Natural killer cell (primary cell): ENCODE measurements around the gene TAT. TPM values are rescaled to one million over a fixed set of nuclear protein-coding genes. Genes with fewer than 3 reads are reported as not detected.
A peak's percentile ranks its signal among the peaks of the same experiment; 100 is the strongest.
"Not testable (repeated sequence)": the region's sequence is repeated elsewhere in the genome, so short reads cannot be mapped to it uniquely, and the experiment has no call there.

Experiments used
- ATAC-seq, 3 donors: fragments of 150-1000 bp in 2 of 3; fragments of 200-7000 bp in 1 of 3; cut with Tn5 transposase; 1 replicate in 1 of 3; 2 replicates in 2 of 3; pipeline ENCODE4 v1.10.0; 2021; ENCODE audit warnings: mild to moderate bottlenecking in 2 of 3, moderate library complexity in 2 of 3
- DNase-seq, 2 donors: peaks; one replicate each; pipeline versions ENCODE4 v3.0.0 to v3.0.0-alpha.2; 2013 to 2021; ENCODE audit warnings: mixed read lengths in 1 of 2
- H3K27ac ChIP-seq: one replicate; pipeline ENCODE4 v1.5.1; 2013; ENCODE audit warnings: mild to moderate bottlenecking, low read length
- H3K27me3 ChIP-seq: one replicate; pipeline ENCODE4 v1.6.1; 2013; ENCODE audit warnings: low read length; ENCODE audit not compliant: control insufficient read depth, insufficient read depth
- H3K36me3 ChIP-seq: one replicate; pipeline ENCODE4 v1.6.1; 2013; ENCODE audit warnings: low read length; ENCODE audit not compliant: control insufficient read depth, insufficient read depth
- H3K4me1 ChIP-seq: one replicate; pipeline ENCODE4 v1.6.1; 2013; ENCODE audit warnings: low read length; ENCODE audit not compliant: control insufficient read depth, insufficient read depth
- H3K4me3 ChIP-seq: one replicate; pipeline ENCODE4 v1.5.1; 2013; ENCODE audit warnings: low read length
- H3K9me3 ChIP-seq: one replicate; pipeline ENCODE4 v1.6.1; 2013; ENCODE audit warnings: low read length; ENCODE audit not compliant: control insufficient read depth, insufficient read depth
- H3K27ac Mint-ChIP-seq, 2 donors: one replicate each; pipeline ENCODE4 v1.8.0; 2022; ENCODE audit warnings: mild to moderate bottlenecking in 2 of 2, mixed read lengths in 2 of 2, moderate library complexity in 1 of 2
- H3K27me3 Mint-ChIP-seq, 2 donors: one replicate each; pipeline ENCODE4 v1.8.0; 2022; ENCODE audit warnings: low read depth in 2 of 2, mixed read lengths in 2 of 2
- H3K36me3 Mint-ChIP-seq: one replicate; pipeline ENCODE4 v1.8.0; 2022; ENCODE audit warnings: mixed read lengths
- H3K4me1 Mint-ChIP-seq, 2 donors: one replicate each; pipeline ENCODE4 v1.8.0; 2022; ENCODE audit warnings: mixed read lengths in 2 of 2
- H3K4me3 Mint-ChIP-seq: one replicate; pipeline ENCODE4 v1.8.0; 2022; ENCODE audit warnings: mild to moderate bottlenecking, moderate library complexity, mixed read lengths
- H3K9me3 Mint-ChIP-seq, 2 donors: one replicate each; pipeline ENCODE4 v1.8.0; 2022; ENCODE audit warnings: mixed read lengths in 2 of 2
- WGBS: methylation state at CpG from one replicate; pipeline ENCODE4 v1.1.7; 2013; ENCODE audit warnings: missing lambda C conversion rate; ENCODE audit not compliant: insufficient coverage; 5-methylcytosine and 5-hydroxymethylcytosine counted together
- intact Hi-C: fragments of 100-400 bp; cut with micrococcal nuclease; formaldehyde crosslinking; loops from one replicate; pipeline ENCODE4 v1.14.2; 2022
- total RNA-seq, 4 donors: library from RNA; stranded (reverse); fragments of 120-200 nt in 1 of 4; gene quantifications; one replicate each; pipeline versions ENCODE4 v1.2.3 to v1.2.4, GENCODE V29; 2013 to 2022
- TF ChIP-seq, protein P1 (sequence below): fragments of 200-600 bp; IDR thresholded peaks from one replicate; pipeline ENCODE4 v1.8.0; 2022; ENCODE audit warnings: antibody characterized with exemption

The TAT gene
- total RNA-seq, 3 donors from 2014 or later (not counting 1 experiment from before 2014, with no cell fraction given): not detected

DNA sequence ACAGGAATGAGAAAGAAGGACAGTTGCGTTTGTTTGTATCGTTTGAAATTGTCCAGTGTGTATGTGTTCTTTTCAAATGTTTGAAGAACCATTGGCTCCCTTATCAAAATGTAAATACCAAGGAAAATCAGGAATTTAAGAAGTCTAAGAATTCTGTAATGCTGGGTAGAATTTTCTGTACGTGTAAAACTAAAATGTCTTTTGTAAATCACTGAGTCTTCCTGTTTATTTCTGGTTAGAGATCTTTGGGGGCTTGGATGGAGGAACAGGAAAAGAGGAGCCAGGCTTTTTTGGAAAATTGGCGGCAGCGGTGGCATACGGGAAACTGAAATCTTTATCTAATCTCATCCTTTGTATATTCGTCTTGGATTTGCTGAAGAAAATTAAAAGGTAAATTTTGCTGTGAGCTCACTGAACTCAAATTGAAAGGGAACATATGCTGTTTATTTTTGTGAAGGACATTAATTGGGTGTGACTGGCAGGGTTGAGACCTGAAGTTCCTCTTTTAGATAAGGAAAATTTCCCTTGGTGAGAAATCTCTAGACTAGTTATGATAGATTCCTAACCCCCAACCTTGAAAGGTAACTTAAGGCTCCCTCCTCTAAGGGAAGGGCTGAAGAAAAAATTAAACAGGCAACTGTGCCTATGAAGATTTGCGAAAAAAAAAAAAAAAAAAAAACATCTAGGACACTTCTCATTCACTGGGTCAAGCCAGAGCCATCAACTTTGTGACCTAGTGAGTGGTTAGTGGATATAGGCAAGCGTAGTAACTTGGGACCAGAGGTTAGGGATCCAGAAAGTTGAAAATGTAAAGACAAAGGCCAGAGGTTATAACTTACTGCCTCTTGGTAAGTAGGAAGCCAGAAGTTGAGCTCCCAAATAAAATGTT lies 10.8 kb downstream of the TAT start:
- H3K27ac ChIP-seq: peak overlapping the region; percentile 89
- peaks cover 14% of the 10 kb centered on the region for H3K4me1 ChIP-seq
- no peaks in the 10 kb centered on the region for H3K36me3 ChIP-seq
- 72% methylated on average over 4 of the region's 9 CpGs for WGBS
- peak overlapping the region; percentile 62 for H3K4me3 ChIP-seq
- no peak for ATAC-seq
- intact Hi-C loops: loop anchor here (10.0 kb wide), 1 partner anchor 179 kb away; no protein-coding TSS in a partner anchor
- Mint-ChIP-seq H3K4me3 (peak overlapping the region; percentile 94), H3K9me3 (peaks cover 0 to 5% of the 10 kb centered on the region in 2 donors), H3K4me1 (peaks cover 19 to 20% of the 10 kb centered on the region in 2 donors), H3K27ac (peak overlapping the region; percentile 94 to 95), H3K36me3 (peaks cover 6% of the 10 kb centered on the region), H3K27me3 (peaks cover 5 to 15% of the 10 kb centered on the region in 2 donors)
- DNase-seq: no peak
- H3K9me3 ChIP-seq: peaks cover 2% of the 10 kb centered on the region
- TF ChIP-seq, protein P1, sequence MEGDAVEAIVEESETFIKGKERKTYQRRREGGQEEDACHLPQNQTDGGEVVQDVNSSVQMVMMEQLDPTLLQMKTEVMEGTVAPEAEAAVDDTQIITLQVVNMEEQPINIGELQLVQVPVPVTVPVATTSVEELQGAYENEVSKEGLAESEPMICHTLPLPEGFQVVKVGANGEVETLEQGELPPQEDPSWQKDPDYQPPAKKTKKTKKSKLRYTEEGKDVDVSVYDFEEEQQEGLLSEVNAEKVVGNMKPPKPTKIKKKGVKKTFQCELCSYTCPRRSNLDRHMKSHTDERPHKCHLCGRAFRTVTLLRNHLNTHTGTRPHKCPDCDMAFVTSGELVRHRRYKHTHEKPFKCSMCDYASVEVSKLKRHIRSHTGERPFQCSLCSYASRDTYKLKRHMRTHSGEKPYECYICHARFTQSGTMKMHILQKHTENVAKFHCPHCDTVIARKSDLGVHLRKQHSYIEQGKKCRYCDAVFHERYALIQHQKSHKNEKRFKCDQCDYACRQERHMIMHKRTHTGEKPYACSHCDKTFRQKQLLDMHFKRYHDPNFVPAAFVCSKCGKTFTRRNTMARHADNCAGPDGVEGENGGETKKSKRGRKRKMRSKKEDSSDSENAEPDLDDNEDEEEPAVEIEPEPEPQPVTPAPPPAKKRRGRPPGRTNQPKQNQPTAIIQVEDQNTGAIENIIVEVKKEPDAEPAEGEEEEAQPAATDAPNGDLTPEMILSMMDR: no peak
- peaks cover 1% of the 10 kb centered on the region for H3K27me3 ChIP-seq

DNA sequence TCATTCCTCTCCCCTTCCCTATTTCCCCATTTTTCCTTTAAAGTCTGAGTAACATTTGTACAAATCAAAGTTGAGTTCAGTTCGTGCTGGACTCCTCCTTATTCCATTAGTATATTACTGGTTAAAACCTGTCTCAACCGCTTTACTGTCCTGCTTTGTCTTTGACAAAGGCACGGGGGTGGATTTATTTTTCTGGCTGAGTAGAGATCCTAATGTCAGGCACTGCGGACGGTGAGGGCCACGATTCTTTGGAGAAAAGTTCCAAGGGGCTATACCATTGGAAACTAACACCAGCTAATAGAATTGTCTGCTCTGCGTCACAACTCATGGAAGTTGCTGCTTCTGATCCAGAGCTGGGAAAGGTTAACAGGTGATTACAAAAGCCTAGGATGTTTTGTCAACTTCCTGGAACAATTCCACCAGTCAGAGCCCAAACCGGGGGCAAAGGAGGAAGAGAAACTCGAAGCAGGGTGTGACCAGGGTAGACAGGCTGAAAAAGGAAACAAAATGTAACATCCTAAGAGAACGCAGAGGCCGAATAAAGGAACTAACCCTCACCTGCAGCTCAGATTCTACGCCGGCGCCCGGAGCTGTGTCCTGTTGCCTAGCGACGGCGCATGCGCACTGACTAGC lies 12.4 kb downstream of the TAT start:
- Mint-ChIP-seq H3K27me3 (peaks cover 5 to 15% of the 10 kb centered on the region in 2 donors), H3K9me3 (peaks cover 0 to 5% of the 10 kb centered on the region in 2 donors), H3K36me3 (peaks cover 6% of the 10 kb centered on the region), H3K27ac (peak overlapping the region; percentile 94 to 95), H3K4me3 (peak overlapping the region; percentile 94), H3K4me1 (peaks cover 19 to 20% of the 10 kb centered on the region in 2 donors)
- 19% methylated on average over 19 of the region's 19 CpGs for WGBS
- H3K36me3 ChIP-seq: no peaks in the 10 kb centered on the region
- H3K27me3 ChIP-seq: peaks cover 2% of the 10 kb centered on the region
- DNase-seq (no peak), ATAC-seq (no peak)
- TF ChIP-seq, protein P1: no peak
- peak overlapping the region; percentile 89 for H3K27ac ChIP-seq
- intact Hi-C loops: loop anchor here (10.0 kb wide), 1 partner anchor 180 kb away; no protein-coding TSS in a partner anchor
- H3K4me1 ChIP-seq: peaks cover 14% of the 10 kb centered on the region
- peak overlapping the region; percentile 62 for H3K4me3 ChIP-seq
- peaks cover 2% of the 10 kb centered on the region for H3K9me3 ChIP-seq

DNA sequence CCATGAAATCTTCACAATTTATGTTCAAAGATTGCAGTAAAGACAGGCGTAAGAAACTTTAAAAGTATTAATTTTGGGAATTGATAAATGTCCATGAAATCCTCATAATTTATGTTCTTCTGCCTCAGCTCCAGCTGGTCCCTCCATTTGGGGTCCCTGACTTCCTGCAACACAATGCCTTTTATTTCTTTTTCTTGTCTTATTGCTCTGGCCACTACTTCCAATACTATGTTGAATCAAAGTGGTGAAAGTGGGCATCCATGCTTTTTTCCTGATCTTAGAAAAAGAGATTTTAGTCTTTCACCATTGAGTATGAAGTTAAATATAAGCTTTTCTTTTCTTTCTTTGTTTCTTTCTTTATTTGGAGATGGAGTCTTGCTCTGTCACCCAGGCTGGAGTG lies 14.3 kb downstream of the TAT start:
- Histone ChIP-seq H3K36me3 (no peaks in the 10 kb centered on the region), H3K9me3 (peaks cover 2% of the 10 kb centered on the region), H3K27me3 (peaks cover 2% of the 10 kb centered on the region), H3K4me1 (peaks cover 14% of the 10 kb centered on the region), H3K4me3 (no peak overlapping the region), H3K27ac (no peak overlapping the region)
- DNase-seq (no peak), ATAC-seq (no peak)
- H3K9me3 Mint-ChIP-seq: peaks cover 0 to 5% of the 10 kb centered on the region in 2 donors
- 100% methylated on average over 1 of the region's 1 CpG for WGBS
- intact Hi-C loops: loop anchor here (10.0 kb wide), 1 partner anchor 182 kb away; no protein-coding TSS in a partner anchor
- no peak overlapping the region for H3K4me3 Mint-ChIP-seq
- TF ChIP-seq, protein P1: no peak
- H3K27me3 Mint-ChIP-seq: peaks cover 9 to 24% of the 10 kb centered on the region in 2 donors
- peaks cover 6% of the 10 kb centered on the region for H3K36me3 Mint-ChIP-seq
- no peak overlapping the region for H3K27ac Mint-ChIP-seq
- peaks cover 19 to 20% of the 10 kb centered on the region in 2 donors for H3K4me1 Mint-ChIP-seq

DNA sequence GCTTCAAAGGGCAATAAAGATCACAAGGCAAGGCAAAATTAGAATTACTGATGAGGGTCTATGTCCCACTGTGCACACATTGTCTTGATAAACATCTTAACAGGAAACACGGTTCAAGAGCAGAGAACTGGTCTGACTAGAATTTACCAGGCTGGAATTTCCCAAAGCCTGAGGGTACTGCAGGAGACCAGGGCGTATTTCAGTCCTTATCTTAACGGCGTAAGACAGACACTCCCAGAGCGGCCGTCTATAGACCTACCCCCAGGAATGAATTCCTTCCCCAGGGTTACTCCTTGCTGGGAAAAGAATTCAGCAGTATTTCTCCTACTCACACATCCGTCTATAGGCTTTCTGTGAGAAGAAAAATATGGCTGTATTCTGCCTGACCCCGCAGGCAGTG lies 15.0 kb downstream of the TAT start:
- H3K27me3 ChIP-seq, H3K27ac Mint-ChIP-seq, H3K36me3 ChIP-seq, H3K9me3 Mint-ChIP-seq, DNase-seq, H3K4me3 ChIP-seq, H3K9me3 ChIP-seq, H3K27ac ChIP-seq, ATAC-seq, H3K4me3 Mint-ChIP-seq, H3K36me3 Mint-ChIP-seq: not testable (repeated sequence)
- Mint-ChIP-seq H3K27me3 (peaks cover 9 to 24% of the 10 kb centered on the region in 2 donors), H3K4me1 (peaks cover 19 to 20% of the 10 kb centered on the region in 2 donors)
- intact Hi-C loops: loop anchor here (10.0 kb wide), 1 partner anchor 183 kb away; no protein-coding TSS in a partner anchor
- 98% methylated on average over 8 of the region's 8 CpGs for WGBS
- peaks cover 14% of the 10 kb centered on the region for H3K4me1 ChIP-seq
